Measurements from ENCODE around the gene PRKACB. TPM values are rescaled to one million over a fixed set of nuclear protein-coding genes. Genes with fewer than 3 reads are reported as not detected.
"Not testable (repeated sequence)": the region's sequence is repeated elsewhere in the genome, so short reads cannot be mapped to it uniquely, and the experiment has no call there.

Gene PRKACB
- polyA plus RNA-seq, 1 experiment: 33.4 TPM

GRCh38 chr1:84282780-84283333, 138.8 kb downstream of the PRKACB start:
- ChIA-PET CTCF (no interaction called here), POLR2A (no interaction called here)
- no peak for DNase-seq (ENCODE audit: low read depth, low spot score)
- TF ChIP-seq CTCF (IDR thresholded peaks at IDR 0.05; ENCODE audit: low read depth, low read length): no peak
- H3K9me3 ChIP-seq (ENCODE audit: control insufficient read depth, insufficient read depth, low read length): peaks cover 5% of the 10 kb centered on the region; the same call in 1 of the 2 replicates
- no peak overlapping the region for H3K4me3 ChIP-seq (ENCODE audit: low read depth, low read length)
- H3K27me3 ChIP-seq (ENCODE audit: control insufficient read depth, insufficient read depth, low read length): no peaks in the 10 kb centered on the region
- no peak overlapping the region for H3K27ac ChIP-seq (ENCODE audit: low read depth, low read length)

- Histone ChIP-seq H3K9me3 (ENCODE audit: control insufficient read depth, insufficient read depth, low read length) (peaks cover 6% of the 10 kb centered on the region; the same call in 1 of the 2 replicates), H3K27ac (ENCODE audit: low read depth, low read length) (no peak overlapping the region), H3K27me3 (ENCODE audit: control insufficient read depth, insufficient read depth, low read length) (no peaks in the 10 kb centered on the region), H3K4me3 (ENCODE audit: low read depth, low read length) (no peak overlapping the region)
- DNase-seq (ENCODE audit: low read depth, low spot score): no peak
- TF ChIP-seq CTCF (IDR thresholded peaks at IDR 0.05; ENCODE audit: low read depth, low read length): no peak
- ChIA-PET CTCF (no interaction called here), POLR2A (no interaction called here)
Observed at GRCh38 chr1:84283381-84283780, 139.3 kb downstream of the PRKACB start.

- POLR2A ChIA-PET: no interaction called here
- Histone ChIP-seq H3K27ac (ENCODE audit: low read depth, low read length) (no peak overlapping the region), H3K27me3 (ENCODE audit: control insufficient read depth, insufficient read depth, low read length) (no peaks in the 10 kb centered on the region), H3K4me3 (ENCODE audit: low read depth, low read length) (no peak overlapping the region), H3K9me3 (ENCODE audit: control insufficient read depth, insufficient read depth, low read length) (peaks cover 11% of the 10 kb centered on the region; the same call in 1 of the 2 replicates)
- TF ChIP-seq CTCF (IDR thresholded peaks at IDR 0.05; ENCODE audit: low read depth, low read length): no peak
- CTCF ChIA-PET: interaction anchor here (0.7 kb wide), 1 partner anchor 18 kb away, joined by 4 read pairs; no protein-coding TSS in a partner anchor
- peak; percentile 50 for DNase-seq (ENCODE audit: low read depth, low spot score)
Observed at GRCh38 chr1:84286071-84286470, 142.0 kb downstream of the PRKACB start.

GRCh38 chr1:84287389-84287788, 143.3 kb downstream of the PRKACB start:
- H3K27ac ChIP-seq (ENCODE audit: low read depth, low read length); POLR2A ChIA-PET; DNase-seq (ENCODE audit: low read depth, low spot score); H3K4me3 ChIP-seq (ENCODE audit: low read depth, low read length); H3K27me3 ChIP-seq (ENCODE audit: control insufficient read depth, insufficient read depth, low read length); CTCF ChIA-PET: not testable (repeated sequence)
- H3K9me3 ChIP-seq (ENCODE audit: control insufficient read depth, insufficient read depth, low read length): peaks cover 11% of the 10 kb centered on the region; the same call in 1 of the 2 replicates

Small RNA genes lying within 50 kb of the gene (small RNA-seq; reads per million reads assigned to genes)
- not detected for gene AL450063.1 (ENCODE audit: insufficient read length, low read depth)
- not detected for gene RF00410 (ENCODE audit: insufficient read length, low read depth)

Other genes starting within 250 kb of the PRKACB start
- 14.5 and 17.9 TPM in 2 replicates for gene TTLL7, start 145.1 kb upstream of the PRKACB start, polyA plus RNA-seq (2011; rRNA removed)
- 0.99 and 1.0 TPM in 2 replicates for gene SAMD13, start 157.4 kb downstream of the PRKACB start, polyA plus RNA-seq (2011; rRNA removed)

All from AG04450 (cell line).